Activated CD4-positive, alpha-beta T cell treated with anti-CD3 and anti-CD28 coated beads for 24 hours (primary cell): Measurements from ENCODE around the gene ITPRIPL2.

Experiments
- DNase-seq, 2 donors: peaks; one replicate each; pipeline ENCODE4 v3.0.0-alpha.2; 2020; ENCODE audit warnings: low read depth in 2 of 2

Gene ITPRIPL2

GRCh38 chr16:19142939-19143598 is 29.3 kb downstream of the ITPRIPL2 start:
- no peak for DNase-seq

GRCh38 chr16:19143599-19143956 is 29.8 kb downstream of the ITPRIPL2 start:
- no peak for DNase-seq

GRCh38 chr16:19145010-19145409 is 31.2 kb downstream of the ITPRIPL2 start:
- no peak for DNase-seq

GRCh38 chr16:19147126-19147525 is 33.4 kb downstream of the ITPRIPL2 start:
- DNase-seq = no peak

- no peak for DNase-seq
Observed at GRCh38 chr16:19147627-19148026, 33.9 kb downstream of the ITPRIPL2 start.

- no peak for DNase-seq
Observed at GRCh38 chr16:19148189-19148588, 34.4 kb downstream of the ITPRIPL2 start.

- no peak for DNase-seq
Observed at GRCh38 chr16:19151310-19151709, 37.5 kb downstream of the ITPRIPL2 start.

GRCh38 chr16:19152042-19152441 is 38.3 kb downstream of the ITPRIPL2 start:
- no peak for DNase-seq

- no peak for DNase-seq
Observed at GRCh38 chr16:19153876-19154275, 40.1 kb downstream of the ITPRIPL2 start.

- DNase-seq = no peak
Observed at GRCh38 chr16:19162085-19162484, 48.3 kb downstream of the ITPRIPL2 start.

- no peak for DNase-seq
Observed at GRCh38 chr16:19163215-19163614, 49.5 kb downstream of the ITPRIPL2 start.

- no peak for DNase-seq
Observed at GRCh38 chr16:19164285-19164684, 50.5 kb downstream of the ITPRIPL2 start.

- DNase-seq = no peak
Observed at GRCh38 chr16:19165101-19165500, 51.3 kb downstream of the ITPRIPL2 start.

GRCh38 chr16:19166500-19166899 is 52.7 kb downstream of the ITPRIPL2 start:
- DNase-seq = no peak

GRCh38 chr16:19167710-19168370 is 54.1 kb downstream of the ITPRIPL2 start, which contains the start of gene SYT17:
Gene SYT17 (plus strand): TSS chr16:19168240. CDS start chr16:19168647, 407 bp downstream.
- DNase-seq = peak; percentile 18 to 30

GRCh38 chr16:19168371-19169081 is 54.8 kb downstream of the ITPRIPL2 start:
- no peak for DNase-seq

- DNase-seq = no peak
Observed at GRCh38 chr16:19169082-19169639, 55.4 kb downstream of the ITPRIPL2 start.

- no peak for DNase-seq
Observed at GRCh38 chr16:19170043-19170655, 56.4 kb downstream of the ITPRIPL2 start.
